ENCODE measurements around the gene CYP39A1.

GRCh38 chr6:46688966-46689335 is 36.3 kb upstream of the CYP39A1 start:
- no peak for TF ChIP-seq POLR2AphosphoS5 (IDR thresholded peaks at IDR 0.05; ENCODE audit: borderline replicate concordance, low read depth, low read length)
- no peak for TF ChIP-seq EZH2 (IDR thresholded peaks at IDR 0.05)
